ENCODE results near the gene TWIST1.

- TF ChIP-seq CTCF (IDR thresholded peaks at IDR 0.05) = peak; percentile 21; the same call in 1 of the 2 replicates
- no peak for TF ChIP-seq REST (IDR thresholded peaks at IDR 0.05; ENCODE audit: insufficient read depth in 1 of 2, low read depth in 2 of 2, low read length in 1 of 2)
- no peak for TF ChIP-seq POLR2AphosphoS5 (IDR thresholded peaks at IDR 0.05; ENCODE audit: low read depth, low read length)
- TF ChIP-seq SIN3A (IDR thresholded peaks at IDR 0.05; ENCODE audit: borderline replicate concordance, insufficient read depth, low read depth, low read length) = no peak
- TF ChIP-seq TCF7L2 (IDR thresholded peaks at IDR 0.05; ENCODE audit: low read depth, low read length) = no peak
Observed at GRCh38 chr7:19069842-19070241, 47.6 kb downstream of the TWIST1 start.
